Psoas muscle (tissue), 8 donors: ENCODE data around the gene UNC13A. TPM values are rescaled to one million over a fixed set of nuclear protein-coding genes. Genes with fewer than 3 reads are reported as not detected.

Experiments used
- ATAC-seq, 4 donors: fragments of 200-7000 bp; cut with Tn5 transposase; one replicate each; pipeline ENCODE4 v1.9.1; 2020; ENCODE audit warnings: moderate library complexity in 3 of 4, mild to moderate bottlenecking in 2 of 4
- DNase-seq, 2 donors: peaks; one replicate each; pipeline ENCODE4 v3.0.0-alpha.2; 2020
- H3K27ac ChIP-seq: fragments of 200-600 bp; one replicate; pipeline ENCODE4 v1.8.0; 2022
- H3K27me3 ChIP-seq, 3 donors: fragments of 200-600 bp in 1 of 3; one replicate each; pipeline versions ENCODE4 v1.6.1 to v1.8.0; 2013 to 2022; ENCODE audit warnings: low read length in 2 of 3, mild to moderate bottlenecking in 2 of 3, moderate library complexity in 1 of 3; ENCODE audit not compliant: insufficient read depth in 3 of 3
- H3K36me3 ChIP-seq, 2 donors: fragments of 200-600 bp in 1 of 2; one replicate each; pipeline versions ENCODE4 v1.6.1 to v1.8.0; 2013 to 2022; ENCODE audit warnings: low read depth in 1 of 2, mild to moderate bottlenecking in 1 of 2, moderate library complexity in 1 of 2; ENCODE audit not compliant: insufficient read depth in 1 of 2
- H3K4me1 ChIP-seq: fragments of 200-600 bp; one replicate; pipeline ENCODE4 v1.8.0; 2022
- H3K4me3 ChIP-seq: fragments of 200-600 bp; one replicate; pipeline ENCODE4 v1.8.0; 2022; ENCODE audit warnings: mild to moderate bottlenecking
- H3K9me3 ChIP-seq: fragments of 200-600 bp; one replicate; pipeline ENCODE4 v1.8.0; 2022
- WGBS, 3 donors: extraction: QIAGEN DNeasy Blood & Tissue Kit; methylation state at CpG; one replicate each; pipeline versions ENCODE4 v1.1.6 to v1.1.7; 2013; 5-methylcytosine and 5-hydroxymethylcytosine counted together
- intact Hi-C, 2 donors: fragments of 100-400 bp; cut with DNase I; formaldehyde crosslinking; loops; one replicate each; pipeline versions ENCODE4 v1.11.0 to v1.14.2; 2022
- polyA plus RNA-seq, 3 donors: library from polyadenylated mRNA; stranded (reverse); fragments of 200-250 nt; gene quantifications; one replicate each; pipeline ENCODE4 v1.2.3, GENCODE V29; 2013
- total RNA-seq, 4 donors: library from RNA; stranded (reverse); fragmentation: NEBNext Ultra II Directional in 2 of 4; extraction: Animal tissue kit (Norgen Biotek cat#: 25700) in 2 of 4; gene quantifications; one replicate each; pipeline versions ENCODE4 v1.2.1 to v1.2.4, GENCODE V29; 2021 to 2023
- TF ChIP-seq, protein P1 (sequence below): fragments of 200-600 bp; IDR thresholded peaks from one replicate; pipeline ENCODE4 v1.8.0; 2022; ENCODE audit warnings: antibody characterized with exemption
- donor health status: healthy with polysubstance abuse.
- donor health status: DM: no; HTN: no; CAD: no; lungs with moderate emphysema.
- donor health status: Bipolar disorder and iron deficiency.
- donor health status: healthy.
- donor health status: DM: yes; HTN: yes; CAD: no.
- donor health status: DM: no; HTN: no; CAD: no.
- donor health status: DM: no; HTN: no; CAD: no.
- donor health status: DM: yes; HTN: yes; CAD: no.

UNC13A gene
- total and polyA plus RNA-seq, 7 donors: 0.04 to 0.19 (median 0.05) TPM; not detected in 3

DNA sequence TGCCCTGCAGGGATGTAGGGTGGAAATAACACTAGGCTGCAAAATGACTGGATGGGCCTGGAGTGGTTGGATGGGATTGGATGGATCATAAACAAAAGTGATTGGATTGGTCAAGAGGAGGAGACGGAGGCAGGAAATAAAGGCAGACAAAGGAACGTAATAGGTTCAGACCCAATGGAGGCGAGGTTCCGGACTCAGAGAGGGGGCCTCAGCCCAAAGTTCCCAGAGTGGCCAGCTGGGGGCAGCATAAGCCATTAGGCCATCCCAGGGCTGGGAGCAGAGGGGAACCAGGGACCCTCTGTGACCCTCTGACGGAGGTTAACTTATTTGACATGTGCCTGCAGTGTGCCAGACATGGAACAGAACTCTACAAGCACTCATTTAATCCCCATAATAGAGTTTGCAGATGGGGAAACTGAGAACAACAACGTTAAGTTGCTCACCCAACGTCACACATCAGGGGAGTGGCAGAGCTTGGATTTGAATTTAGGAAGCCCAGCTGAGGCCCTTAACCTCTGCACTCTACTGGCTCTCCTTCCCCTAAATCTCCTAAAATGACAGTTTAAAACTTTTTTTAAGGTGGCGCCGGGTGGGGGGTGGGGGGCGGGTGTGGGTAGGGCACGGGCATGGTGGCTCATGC lies 15.8 kb upstream of the UNC13A start:
- peak in 3 of 4 donors; percentile 37 to 66 (median 62) for ATAC-seq
- DNase-seq: peak in 1 of 2 donors; percentile 55
- intact Hi-C loops: loop anchor here in 1 of 2 donors (1.0 kb wide), 1 partner anchor 62 kb away; no protein-coding TSS in a partner anchor
- Histone ChIP-seq H3K4me3 (no peak overlapping the region), H3K36me3 (no peaks in the 10 kb centered on the region), H3K9me3 (no peaks in the 10 kb centered on the region), H3K4me1 (no peaks in the 10 kb centered on the region), H3K27me3 (peaks cover 0 to 25% (median 0%) of the 10 kb centered on the region in 3 donors), H3K27ac (no peak overlapping the region)
- TF ChIP-seq, protein P1, sequence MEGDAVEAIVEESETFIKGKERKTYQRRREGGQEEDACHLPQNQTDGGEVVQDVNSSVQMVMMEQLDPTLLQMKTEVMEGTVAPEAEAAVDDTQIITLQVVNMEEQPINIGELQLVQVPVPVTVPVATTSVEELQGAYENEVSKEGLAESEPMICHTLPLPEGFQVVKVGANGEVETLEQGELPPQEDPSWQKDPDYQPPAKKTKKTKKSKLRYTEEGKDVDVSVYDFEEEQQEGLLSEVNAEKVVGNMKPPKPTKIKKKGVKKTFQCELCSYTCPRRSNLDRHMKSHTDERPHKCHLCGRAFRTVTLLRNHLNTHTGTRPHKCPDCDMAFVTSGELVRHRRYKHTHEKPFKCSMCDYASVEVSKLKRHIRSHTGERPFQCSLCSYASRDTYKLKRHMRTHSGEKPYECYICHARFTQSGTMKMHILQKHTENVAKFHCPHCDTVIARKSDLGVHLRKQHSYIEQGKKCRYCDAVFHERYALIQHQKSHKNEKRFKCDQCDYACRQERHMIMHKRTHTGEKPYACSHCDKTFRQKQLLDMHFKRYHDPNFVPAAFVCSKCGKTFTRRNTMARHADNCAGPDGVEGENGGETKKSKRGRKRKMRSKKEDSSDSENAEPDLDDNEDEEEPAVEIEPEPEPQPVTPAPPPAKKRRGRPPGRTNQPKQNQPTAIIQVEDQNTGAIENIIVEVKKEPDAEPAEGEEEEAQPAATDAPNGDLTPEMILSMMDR: peak; percentile 70
- 30 to 36% (median 36%) methylated on average over 11 of the region's 11 CpGs for WGBS, 3 donors

DNA sequence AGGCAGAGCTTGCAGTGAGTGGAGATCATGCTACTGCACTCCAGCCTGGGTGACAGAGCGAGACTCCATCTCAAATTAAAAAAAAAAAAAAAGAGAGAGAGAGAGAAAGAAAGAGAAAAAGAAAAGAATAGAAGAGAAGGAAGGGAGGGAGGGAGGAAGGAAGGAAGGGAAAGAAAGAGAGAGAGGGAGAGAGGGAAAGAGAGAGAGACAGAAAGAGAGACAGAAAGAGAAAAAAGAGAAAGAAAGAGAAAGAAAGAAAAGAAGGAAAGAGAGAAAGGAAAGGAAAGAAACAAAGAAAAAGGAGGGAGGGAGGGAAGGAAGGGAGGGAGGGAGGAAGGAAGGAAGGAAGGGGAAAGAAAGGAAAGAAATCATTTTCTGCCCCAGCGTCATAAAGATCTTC lies 7.0 kb upstream of the UNC13A start:
- no peaks in the 10 kb centered on the region for H3K9me3 ChIP-seq
- ATAC-seq (no peak), DNase-seq (no peak)
- 53 to 73% (median 60%) methylated on average over 2 of the region's 2 CpGs for WGBS, 3 donors
- TF ChIP-seq, protein P1: no peak
- no peak overlapping the region for H3K27ac ChIP-seq
- intact Hi-C loops: no loop called here
- H3K27me3 ChIP-seq: peaks cover 0 to 40% (median 2%) of the 10 kb centered on the region in 3 donors
- H3K4me1 ChIP-seq: no peaks in the 10 kb centered on the region
- H3K36me3 ChIP-seq: no peaks in the 10 kb centered on the region
- no peak overlapping the region for H3K4me3 ChIP-seq

- Histone ChIP-seq H3K27me3 (peaks cover 0 to 49% (median 11%) of the 10 kb centered on the region in 3 donors), H3K4me3 (no peak overlapping the region), H3K27ac (no peak overlapping the region), H3K9me3 (no peaks in the 10 kb centered on the region), H3K36me3 (no peaks in the 10 kb centered on the region), H3K4me1 (no peaks in the 10 kb centered on the region)
- no peak for DNase-seq
- TF ChIP-seq, protein P1: no peak
- no peak for ATAC-seq
- WGBS, 3 donors: 47 to 63% (median 55%) methylated on average over 4 of the region's 4 CpGs
- intact Hi-C loops: no loop called here
Measured at GRCh38 chr19:17692566-17692965, 4.4 kb upstream of the UNC13A start.

- Histone ChIP-seq H3K9me3 (no peaks in the 10 kb centered on the region), H3K4me1 (peaks cover 6% of the 10 kb centered on the region), H3K27ac (no peak overlapping the region), H3K4me3 (no peak overlapping the region), H3K36me3 (no peaks in the 10 kb centered on the region), H3K27me3 (peaks cover 0 to 69% (median 27%) of the 10 kb centered on the region in 3 donors)
- ATAC-seq (no peak), DNase-seq (no peak)
- 52 to 57% (median 57%) methylated on average over 10 of the region's 10 CpGs for WGBS, 3 donors
- intact Hi-C loops: no loop called here
- TF ChIP-seq, protein P1: no peak
Measured at GRCh38 chr19:17688853-17689595, 870 bp upstream of the UNC13A start.
